Sigmoid colon (tissue), 7 donors: ENCODE measurements around the gene RIMKLB. TPM values are rescaled to one million over a fixed set of nuclear protein-coding genes. Genes with fewer than 3 reads are reported as not detected.
A peak's percentile ranks its signal among the peaks of the same experiment; 100 is the strongest.
"Not testable (repeated sequence)": the region's sequence is repeated elsewhere in the genome, so short reads cannot be mapped to it uniquely, and the experiment has no call there.

ENCODE experiments used
- DNase-seq: peaks from one replicate; pipeline ENCODE4 v3.0.0-alpha.2; 2019
- H3K27ac ChIP-seq, 4 donors: fragments of 200-600 bp; sonication (generic); one replicate each; pipeline ENCODE4 v1.5.1; 2016 to 2019; ENCODE audit warnings: mild to moderate bottlenecking in 1 of 4
- H3K27me3 ChIP-seq, 3 donors: fragments of 200-600 bp; sonication (generic); one replicate each; pipeline ENCODE4 v1.5.1; 2019; ENCODE audit warnings: mild to moderate bottlenecking in 1 of 3
- H3K36me3 ChIP-seq, 4 donors: fragments of 200-600 bp; sonication (generic); one replicate each; pipeline ENCODE4 v1.5.1; 2016 to 2019
- H3K4me1 ChIP-seq, 4 donors: fragments of 200-600 bp; sonication (generic); one replicate each; pipeline ENCODE4 v1.5.1; 2017 to 2019
- H3K4me3 ChIP-seq, 4 donors: fragments of 200-600 bp; sonication (generic); one replicate each; pipeline ENCODE4 v1.5.1; 2017 to 2019; ENCODE audit warnings: mild to moderate bottlenecking in 2 of 4, moderate library complexity in 1 of 4
- H3K9me3 ChIP-seq, 4 donors: fragments of 200-600 bp in 3 of 4; sonication (generic) in 3 of 4; one replicate each; pipeline versions ENCODE4 v1.5.1 to v1.6.1; 2013 to 2019
- EP300 ChIP-seq, 4 donors: sonication (generic); formaldehyde crosslinking; IDR thresholded peaks; one replicate each; pipeline ENCODE4 v1.6.1; 2017; ENCODE audit warnings: antibody characterized with exemption in 4 of 4
- POLR2A ChIP-seq, 2 donors: fragments of 450-650 bp; IDR thresholded peaks; one replicate each; pipeline ENCODE4 v1.6.1; 2016; ENCODE audit warnings: antibody characterized with exemption in 2 of 2, mild to moderate bottlenecking in 2 of 2, moderate library complexity in 2 of 2
- POLR2AphosphoS5 ChIP-seq, 4 donors: sonication (generic); formaldehyde crosslinking; IDR thresholded peaks; one replicate each; pipeline ENCODE4 v1.6.1; 2017; ENCODE audit warnings: antibody characterized with exemption in 4 of 4
- WGBS, 2 donors: extraction: QIAGEN DNeasy Blood & Tissue Kit; methylation state at CpG; one replicate each; pipeline ENCODE4 v1.1.7; 2013; 5-methylcytosine and 5-hydroxymethylcytosine counted together
- intact Hi-C: fragments of 100-400 bp; cut with DNase I; formaldehyde crosslinking; loops from one replicate; pipeline ENCODE4 v1.15.1; 2023
- polyA plus RNA-seq, 3 donors: library from polyadenylated mRNA; stranded (reverse); fragments of 200-250 nt; gene quantifications; one replicate each; pipeline ENCODE4 v1.2.3, GENCODE V29; 2013
- total RNA-seq, 4 donors: library from RNA; depleted of rRNA; stranded (reverse); fragments of >200 nt; gene quantifications; one replicate each; pipeline ENCODE4 v1.1.0, GENCODE V29; 2016
- TF ChIP-seq, protein P1 (sequence below), 4 experiments: fragments of 450-650 bp in 3 of 4; fragments of 200-600 bp in 1 of 4; IDR thresholded peaks; one replicate each; pipeline ENCODE4 v1.5.1; 2016 to 2019; ENCODE audit warnings: antibody characterized with exemption in 4 of 4, mild to moderate bottlenecking in 3 of 4, moderate library complexity in 2 of 4
- donor health status: healthy with polysubstance abuse.
- donor health status: Bipolar disorder and iron deficiency.
- donor health status: healthy.

Gene RIMKLB
- total and polyA plus RNA-seq, 7 donors, result 0.23 to 60.4 (median 52.3) TPM

DNA sequence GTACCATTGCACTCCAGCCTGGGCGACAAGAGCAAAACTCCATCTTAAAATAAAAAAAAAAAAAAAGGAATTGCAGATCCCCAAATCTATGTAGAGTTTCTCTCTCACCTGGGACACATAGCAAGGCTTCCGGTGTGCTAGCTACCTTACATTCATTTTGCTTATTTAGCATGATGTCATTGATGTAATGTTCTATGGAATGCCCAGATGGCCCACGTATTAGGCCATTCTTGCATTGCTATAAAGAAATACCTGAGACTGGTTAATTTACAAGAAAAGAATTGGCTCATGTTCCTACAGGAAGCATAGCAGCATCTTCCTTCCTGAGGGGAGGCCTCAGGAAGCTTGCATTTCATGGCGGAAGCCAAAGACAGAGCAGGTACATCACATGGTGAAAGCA, 87.7 kb downstream of the RIMKLB start:
- Histone ChIP-seq H3K4me3 (no peak overlapping the region), H3K27ac (no peak overlapping the region), H3K36me3 (peaks cover 0 to 15% (median 4%) of the 10 kb centered on the region in 4 donors), H3K27me3 (no peaks in the 10 kb centered on the region), H3K9me3 (no peaks in the 10 kb centered on the region), H3K4me1 (peaks cover 0 to 8% (median 3%) of the 10 kb centered on the region in 4 donors)
- DNase-seq, result no peak
- WGBS, 2 donors, result 86 to 87% methylated on average over 4 of the region's 4 CpGs
- intact Hi-C loops, result no loop called here
- TF ChIP-seq, protein P1, sequence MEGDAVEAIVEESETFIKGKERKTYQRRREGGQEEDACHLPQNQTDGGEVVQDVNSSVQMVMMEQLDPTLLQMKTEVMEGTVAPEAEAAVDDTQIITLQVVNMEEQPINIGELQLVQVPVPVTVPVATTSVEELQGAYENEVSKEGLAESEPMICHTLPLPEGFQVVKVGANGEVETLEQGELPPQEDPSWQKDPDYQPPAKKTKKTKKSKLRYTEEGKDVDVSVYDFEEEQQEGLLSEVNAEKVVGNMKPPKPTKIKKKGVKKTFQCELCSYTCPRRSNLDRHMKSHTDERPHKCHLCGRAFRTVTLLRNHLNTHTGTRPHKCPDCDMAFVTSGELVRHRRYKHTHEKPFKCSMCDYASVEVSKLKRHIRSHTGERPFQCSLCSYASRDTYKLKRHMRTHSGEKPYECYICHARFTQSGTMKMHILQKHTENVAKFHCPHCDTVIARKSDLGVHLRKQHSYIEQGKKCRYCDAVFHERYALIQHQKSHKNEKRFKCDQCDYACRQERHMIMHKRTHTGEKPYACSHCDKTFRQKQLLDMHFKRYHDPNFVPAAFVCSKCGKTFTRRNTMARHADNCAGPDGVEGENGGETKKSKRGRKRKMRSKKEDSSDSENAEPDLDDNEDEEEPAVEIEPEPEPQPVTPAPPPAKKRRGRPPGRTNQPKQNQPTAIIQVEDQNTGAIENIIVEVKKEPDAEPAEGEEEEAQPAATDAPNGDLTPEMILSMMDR (IDR thresholded peaks at IDR 0.05), result no peak
- TF ChIP-seq POLR2AphosphoS5 (IDR thresholded peaks at IDR 0.05) (no peak), POLR2A (IDR thresholded peaks at IDR 0.05) (no peak), EP300 (IDR thresholded peaks at IDR 0.05) (no peak)

DNA sequence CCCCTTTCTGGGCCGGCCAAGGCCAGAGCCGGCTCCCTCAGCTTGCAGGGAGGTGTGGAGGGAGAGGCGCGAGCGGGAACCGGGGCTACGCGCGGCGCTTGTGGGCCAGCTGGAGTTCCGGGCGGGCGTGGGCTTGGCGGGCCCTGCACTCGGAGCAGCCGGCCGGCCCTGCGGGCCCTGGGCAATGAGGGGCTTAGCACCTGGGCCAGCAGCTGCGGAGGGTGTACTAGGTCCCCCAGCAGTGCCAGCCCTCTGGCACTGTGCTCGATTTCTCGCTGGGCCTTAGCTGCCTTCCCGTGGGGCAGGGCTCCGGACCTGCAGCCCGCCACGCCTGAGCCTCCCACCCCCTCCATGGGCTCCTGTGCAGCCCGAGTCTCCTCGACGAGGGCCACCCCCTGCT, 89.4 kb downstream of the RIMKLB start:
- intact Hi-C loops, H3K27ac ChIP-seq, H3K27me3 ChIP-seq, DNase-seq, H3K4me3 ChIP-seq, H3K4me1 ChIP-seq, H3K9me3 ChIP-seq, H3K36me3 ChIP-seq: not testable (repeated sequence)
- WGBS, 2 donors, result 95 to 97% methylated on average over 28 of the region's 28 CpGs

DNA sequence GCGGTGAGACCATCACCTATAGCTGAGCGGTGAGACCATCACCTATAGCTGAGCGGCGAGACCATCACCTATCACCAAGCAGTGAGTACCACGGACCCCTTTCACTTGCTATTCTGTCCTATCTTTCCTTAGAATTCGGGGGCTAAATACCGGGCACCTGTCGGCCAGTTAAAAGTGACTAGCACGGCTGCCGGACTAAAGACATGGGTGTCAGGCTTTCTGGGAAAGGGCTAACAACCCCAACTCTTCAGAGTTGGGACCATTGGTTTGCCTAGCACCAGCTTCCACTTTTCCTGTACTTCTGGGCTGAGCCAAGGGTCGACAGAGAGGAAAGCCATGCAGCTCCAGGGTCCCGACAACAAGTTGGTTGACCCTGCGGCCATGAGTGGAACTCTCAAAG, 90.9 kb downstream of the RIMKLB start:
- H3K4me3 ChIP-seq, result peak overlapping the region in 1 of 4 donors; percentile 13

DNA sequence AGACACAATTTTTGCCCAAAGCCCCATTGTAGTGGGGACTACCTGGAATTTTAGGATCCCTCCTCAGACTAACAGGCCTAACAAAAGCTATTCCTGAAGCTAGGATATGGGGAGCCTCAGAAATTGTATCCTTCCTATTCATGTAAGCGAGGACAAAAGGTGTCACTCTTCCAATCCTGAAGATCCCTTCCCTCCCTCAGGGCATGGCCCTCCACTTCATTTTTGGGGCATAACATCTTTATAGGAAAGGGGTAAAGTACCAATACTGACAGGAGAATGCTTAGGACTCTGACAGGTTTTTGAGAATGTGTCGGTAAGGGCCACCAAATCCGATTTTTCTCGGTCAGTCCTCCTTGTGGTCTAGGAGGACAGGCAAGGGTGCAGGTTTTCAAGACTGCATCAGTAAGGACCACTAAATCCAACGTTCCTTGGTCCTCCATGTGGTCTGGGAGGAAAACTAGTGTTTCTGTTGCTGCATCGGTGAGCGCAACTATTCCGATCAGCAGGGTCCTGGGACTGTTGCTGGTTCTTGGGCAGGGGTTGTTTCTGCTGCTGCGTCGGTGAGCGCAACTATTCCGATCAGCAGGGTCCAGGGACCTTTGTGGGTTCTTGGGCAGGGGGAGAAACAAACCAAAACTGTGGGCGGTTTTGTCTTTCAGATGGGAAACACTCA, 91.7 kb downstream of the RIMKLB start:
- intact Hi-C loops, H3K4me3 ChIP-seq, H3K27ac ChIP-seq: not testable (repeated sequence)

More for the DNA sequence above, 90.9 kb downstream of the RIMKLB start:
- H3K36me3 ChIP-seq, DNase-seq, H3K27ac ChIP-seq, H3K9me3 ChIP-seq, H3K27me3 ChIP-seq, H3K4me1 ChIP-seq, intact Hi-C loops: not testable (repeated sequence)
- 76 to 82% methylated on average over 13 of the region's 13 CpGs for WGBS, 2 donors

DNA sequence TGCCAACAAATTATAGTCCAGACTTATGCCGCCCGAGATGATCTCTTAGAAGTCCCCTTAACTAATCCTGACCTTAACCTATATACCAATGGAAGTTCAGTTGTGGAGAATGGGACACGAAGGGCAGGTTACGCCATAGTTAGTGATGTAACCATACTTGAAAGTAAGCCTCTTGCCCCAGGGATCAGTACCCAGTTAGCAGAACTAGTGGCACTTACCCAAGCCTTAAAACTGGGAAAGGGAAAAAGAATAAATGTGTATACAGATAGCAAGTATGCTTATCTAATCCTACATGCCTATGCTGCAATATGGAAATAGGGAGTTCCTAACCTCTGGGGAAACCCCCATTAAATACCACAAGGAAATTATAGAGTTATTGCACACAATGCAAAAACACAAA, 95.4 kb downstream of the RIMKLB start:
- WGBS, 2 donors, result 92 to 96% methylated on average over 4 of the region's 4 CpGs
- H3K4me1 ChIP-seq, H3K36me3 ChIP-seq, H3K27ac ChIP-seq, H3K9me3 ChIP-seq, H3K27me3 ChIP-seq, intact Hi-C loops, DNase-seq, H3K4me3 ChIP-seq: not testable (repeated sequence)

More for the DNA sequence above, 91.7 kb downstream of the RIMKLB start:
- not testable (repeated sequence) for H3K27me3 ChIP-seq, H3K4me1 ChIP-seq, H3K9me3 ChIP-seq, DNase-seq, H3K36me3 ChIP-seq
- WGBS, 2 donors, result 82 to 84% methylated on average over 13 of the region's 13 CpGs

DNA sequence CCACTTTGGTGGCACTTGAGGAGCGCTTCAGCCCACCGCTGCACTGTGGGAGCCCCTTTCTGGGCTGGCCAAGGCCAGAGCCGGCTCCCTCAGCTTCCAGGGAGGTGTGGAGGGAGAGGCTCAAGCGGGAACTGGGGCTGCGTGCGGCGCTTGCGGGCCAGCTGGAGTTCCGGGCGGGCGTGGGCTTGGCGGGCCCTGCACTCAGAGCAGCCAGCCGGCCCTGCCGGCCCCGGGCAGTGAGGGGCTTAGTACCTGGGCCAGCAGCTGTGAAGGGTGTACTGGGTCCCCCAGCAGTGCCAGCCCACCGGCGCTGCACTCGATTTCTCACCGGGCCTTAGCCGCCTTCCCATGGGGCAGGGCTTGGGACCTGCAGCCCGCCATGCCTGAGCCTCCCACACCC, 96.8 kb downstream of the RIMKLB start:
- H3K4me3 ChIP-seq, H3K36me3 ChIP-seq, H3K27me3 ChIP-seq, intact Hi-C loops, H3K9me3 ChIP-seq, H3K27ac ChIP-seq, DNase-seq, H3K4me1 ChIP-seq: not testable (repeated sequence)
- WGBS, 2 donors, result 93 to 95% methylated on average over 21 of the region's 21 CpGs

DNA sequence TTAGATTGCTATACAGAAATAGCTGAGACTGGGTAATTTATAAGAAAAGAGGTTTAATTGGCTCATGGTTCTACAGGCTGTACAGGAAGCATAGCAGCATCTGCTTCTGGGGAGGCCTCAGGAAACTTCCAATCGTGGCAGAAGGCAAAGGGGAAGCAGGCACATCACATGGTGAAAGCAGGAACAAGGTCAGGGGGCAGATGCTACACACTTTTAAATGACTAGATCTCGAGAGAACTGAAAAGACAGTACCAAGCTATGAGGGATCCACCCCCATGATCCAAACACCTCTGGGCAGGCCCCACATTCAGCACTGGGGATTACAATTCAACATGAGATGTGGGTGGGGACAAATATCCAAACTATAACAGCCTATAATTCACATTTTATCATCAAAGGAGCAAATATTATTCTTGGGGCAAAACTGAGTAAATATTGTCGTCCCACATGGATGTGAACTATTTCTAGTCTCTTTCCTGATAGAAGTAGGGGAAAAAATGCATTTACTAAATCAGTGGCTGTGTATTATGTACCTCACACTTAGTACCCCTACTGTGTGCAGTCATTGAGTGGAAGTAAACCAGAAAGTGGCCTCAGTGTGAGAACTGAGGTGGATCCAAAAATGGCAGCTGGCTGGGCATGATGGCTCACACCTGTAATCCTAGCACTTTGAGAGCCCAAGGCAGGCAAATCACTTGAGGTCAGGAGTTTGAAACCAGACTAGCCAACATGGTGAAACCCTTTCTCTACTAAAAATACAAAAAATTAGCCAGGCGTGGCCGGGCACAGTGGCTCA, 99.2 kb downstream of the RIMKLB start:
- no peak overlapping the region for H3K27ac ChIP-seq
- no peaks in the 10 kb centered on the region for H3K4me1 ChIP-seq
- no peak for DNase-seq
- H3K27me3 ChIP-seq, result no peaks in the 10 kb centered on the region
- no peak overlapping the region for H3K4me3 ChIP-seq
- intact Hi-C loops, result no loop called here
- H3K36me3 ChIP-seq, result no peaks in the 10 kb centered on the region
- WGBS, 2 donors, result 60 to 77% methylated on average over 5 of the region's 5 CpGs
- TF ChIP-seq POLR2AphosphoS5 (IDR thresholded peaks at IDR 0.05) (no peak), EP300 (IDR thresholded peaks at IDR 0.05) (no peak), POLR2A (IDR thresholded peaks at IDR 0.05) (no peak)
- TF ChIP-seq, protein P1 (IDR thresholded peaks at IDR 0.05), result no peak
- H3K9me3 ChIP-seq, result no peaks in the 10 kb centered on the region

DNA sequence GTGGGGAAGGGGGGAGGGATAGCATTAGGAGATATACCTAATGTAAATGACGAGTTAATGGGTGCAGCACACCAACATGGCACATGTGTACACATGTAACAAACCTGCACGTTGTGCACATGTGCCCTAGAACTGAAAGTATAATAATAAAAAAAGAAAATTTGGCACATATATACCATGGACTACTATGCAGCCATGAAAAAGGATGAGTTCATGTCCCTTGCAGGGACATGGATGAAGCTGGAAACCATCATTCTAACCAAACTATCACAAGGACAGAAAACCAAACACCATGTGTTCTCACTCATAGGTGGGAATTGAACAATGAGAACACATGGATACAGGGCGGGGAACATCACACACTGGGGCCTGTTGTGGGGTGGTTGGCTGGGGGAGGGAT, 103.4 kb downstream of the RIMKLB start:
- H3K36me3 ChIP-seq, H3K27me3 ChIP-seq, DNase-seq, H3K4me3 ChIP-seq, H3K27ac ChIP-seq, intact Hi-C loops, H3K4me1 ChIP-seq, H3K9me3 ChIP-seq: not testable (repeated sequence)
- WGBS, 2 donors, result 89 to 97% methylated on average over 3 of the region's 3 CpGs

DNA sequence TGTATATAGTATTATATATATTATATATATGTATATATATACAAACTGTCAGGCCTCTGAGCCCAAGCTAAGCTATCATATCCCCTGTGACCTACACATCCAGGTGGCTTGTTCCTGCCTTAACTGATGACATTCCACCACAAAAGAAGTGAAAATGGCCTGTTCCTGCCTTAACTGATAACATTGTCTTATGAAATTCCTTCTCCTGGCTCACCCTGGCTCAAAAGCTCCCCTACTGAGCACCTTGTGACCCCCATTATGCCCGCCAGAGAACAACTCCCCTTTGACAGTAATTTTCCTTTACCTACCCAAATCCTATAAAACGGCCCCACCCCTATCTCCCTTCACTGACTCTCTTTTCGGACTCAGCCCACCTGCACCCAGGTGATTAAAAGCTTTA, 107.0 kb downstream of the RIMKLB start:
- H3K27me3 ChIP-seq, intact Hi-C loops, H3K4me3 ChIP-seq, H3K36me3 ChIP-seq, DNase-seq, H3K4me1 ChIP-seq, H3K27ac ChIP-seq, H3K9me3 ChIP-seq: not testable (repeated sequence)
- WGBS, 2 donors, result 30 to 74% methylated on average over 3 of the region's 3 CpGs

DNA sequence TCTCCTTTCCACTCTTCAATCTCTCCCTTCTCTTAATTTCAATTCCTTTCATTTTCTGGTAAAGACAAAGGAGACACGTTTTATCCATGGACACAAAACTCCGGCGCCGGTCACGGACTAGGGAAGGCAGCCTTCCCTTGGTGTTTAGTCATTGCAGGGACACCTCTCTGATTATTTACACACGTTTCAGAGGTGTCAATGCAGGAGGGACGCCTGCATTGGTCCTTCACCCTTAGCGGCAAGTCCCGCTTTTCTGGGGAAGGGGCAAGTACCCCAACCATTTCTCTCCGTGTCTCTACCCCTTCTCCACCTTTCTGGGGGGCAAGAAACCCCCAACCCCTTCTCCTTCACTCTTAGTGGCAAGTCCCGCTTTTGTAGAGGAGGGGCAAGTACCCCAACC, 107.7 kb downstream of the RIMKLB start:
- H3K27ac ChIP-seq, H3K4me3 ChIP-seq, H3K9me3 ChIP-seq, H3K27me3 ChIP-seq, DNase-seq, H3K4me1 ChIP-seq, intact Hi-C loops, H3K36me3 ChIP-seq: not testable (repeated sequence)
- WGBS, 2 donors, result 78 to 88% methylated on average over 11 of the region's 11 CpGs
